ENCODE measurements around the gene USE1. TPM values are rescaled to one million over a fixed set of nuclear protein-coding genes. Genes with fewer than 3 reads are reported as not detected.

The USE1 gene
- total and polyA plus RNA-seq, 2 of the 4 experiments (the other 2 are of a cell fraction): 17.2 to 24.2 TPM

DNA sequence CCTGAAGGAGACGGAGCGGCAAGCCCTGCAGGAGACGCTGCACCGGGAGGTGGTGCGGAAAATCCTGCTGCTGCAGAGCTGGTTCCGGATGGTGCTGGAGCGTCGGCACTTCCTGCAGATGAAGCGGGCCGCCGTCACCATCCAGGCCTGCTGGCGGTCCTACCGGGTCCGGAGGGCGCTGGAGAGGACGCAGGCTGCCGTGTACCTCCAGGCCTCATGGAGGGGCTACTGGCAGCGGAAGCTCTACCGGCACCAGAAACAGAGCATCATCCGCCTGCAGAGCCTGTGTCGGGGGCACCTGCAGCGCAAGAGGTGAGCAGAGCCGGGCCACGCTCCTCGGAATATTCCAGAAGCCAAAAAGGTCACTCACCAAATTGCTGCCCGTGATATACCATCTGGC is 22.4 kb upstream of the USE1 start:
- Histone ChIP-seq H4K5ac (ENCODE audit: low read depth, low read length) (no peak overlapping the region), H2BK120ac (ENCODE audit: low read depth, low read length) (no peak overlapping the region), H3K4ac (ENCODE audit: low read depth, low read length) (no peak overlapping the region), H3K18ac (ENCODE audit: low read depth, low read length) (no peak overlapping the region), H2AK5ac (ENCODE audit: low read depth, low read length) (no peak overlapping the region), H2AFZ (replicated peaks; ENCODE audit: low read length, poor library complexity) (no peak overlapping the region), H3K27me3 (ENCODE audit: control insufficient read depth, insufficient read depth, low read length) (no peaks in the 10 kb centered on the region), H3K9ac (ENCODE audit: low read depth, low read length) (no peak overlapping the region), H2BK5ac (ENCODE audit: low read depth, low read length, poor library complexity, severe bottlenecking) (no peak overlapping the region), H4K91ac (ENCODE audit: insufficient read depth, low read depth, low read length) (no peak overlapping the region), H2AK9ac (replicated peaks; ENCODE audit: low read depth, low read length, poor library complexity) (no peak overlapping the region), H3K27ac (ENCODE audit: insufficient read depth, low read length) (no peak overlapping the region), H3K4me3 (ENCODE audit: insufficient read depth, low read depth, low read length) (no peak overlapping the region), H3K4me1 (ENCODE audit: control insufficient read depth, insufficient read depth, low read length) (no peaks in the 10 kb centered on the region), H3K4me2 (ENCODE audit: low read depth, low read length) (no peak overlapping the region), H3K9me3 (ENCODE audit: control insufficient read depth, insufficient read depth, low read length) (no peaks in the 10 kb centered on the region), H4K8ac (ENCODE audit: low read depth in 2 of 2, low read length in 2 of 2) (no peak overlapping the region), H3K79me1 (ENCODE audit: low read depth in 1 of 2, low read length in 2 of 2) (peaks cover 3 to 18% of the 10 kb centered on the region in 2 experiments; a peak in 3 of 4 replicates), H3K36me3 (ENCODE audit: control insufficient read depth, insufficient read depth, low read length) (peaks cover 75% of the 10 kb centered on the region), H3K23ac (ENCODE audit: low read depth, low read length) (no peak overlapping the region), H3K9me1 (ENCODE audit: insufficient read depth, low read length) (no peaks in the 10 kb centered on the region; the same call in 1 of the 2 replicates), H3K14ac (replicated peaks; ENCODE audit: low read depth, low read length) (no peak overlapping the region), H2BK15ac (ENCODE audit: low read depth, low read length) (no peak overlapping the region), H4K20me1 (ENCODE audit: insufficient read depth, low read length) (no peaks in the 10 kb centered on the region), H2BK20ac (ENCODE audit: low read depth, low read length) (no peak overlapping the region), H3K56ac (ENCODE audit: extremely low read depth, insufficient read depth, low read length) (no peak overlapping the region)
- in situ Hi-C loops (cut with MboI; ENCODE audit: low sequenced_read_pairs): no loop called here
- intact Hi-C loops (cut with micrococcal nuclease): no loop called here
- DNase-seq (no peak), ATAC-seq (ENCODE audit: low read depth) (no peak)
- no TSS peak for BruUV-seq (replicated peaks)
- WGBS, 2 experiments (ENCODE audit: extremely low coverage in 2 of 2, insufficient read length in 1 of 2): 99% methylated on average over 19 of the region's 26 CpGs; no CpG with 5 or more reads in 1 of the 2 experiments
- CTCF ChIA-PET: no interaction called here
- TF ChIP-seq NFE2L2 (IDR thresholded peaks at IDR 0.05; ENCODE audit: low read depth, low read length): no peak
- TF ChIP-seq BHLHE40 (IDR thresholded peaks at IDR 0.05; ENCODE audit: low read depth, low read length): no peak
- no peak for TF ChIP-seq POLR2A (IDR thresholded peaks at IDR 0.05; ENCODE audit: low read depth, low read length)
- TF ChIP-seq, protein P1, sequence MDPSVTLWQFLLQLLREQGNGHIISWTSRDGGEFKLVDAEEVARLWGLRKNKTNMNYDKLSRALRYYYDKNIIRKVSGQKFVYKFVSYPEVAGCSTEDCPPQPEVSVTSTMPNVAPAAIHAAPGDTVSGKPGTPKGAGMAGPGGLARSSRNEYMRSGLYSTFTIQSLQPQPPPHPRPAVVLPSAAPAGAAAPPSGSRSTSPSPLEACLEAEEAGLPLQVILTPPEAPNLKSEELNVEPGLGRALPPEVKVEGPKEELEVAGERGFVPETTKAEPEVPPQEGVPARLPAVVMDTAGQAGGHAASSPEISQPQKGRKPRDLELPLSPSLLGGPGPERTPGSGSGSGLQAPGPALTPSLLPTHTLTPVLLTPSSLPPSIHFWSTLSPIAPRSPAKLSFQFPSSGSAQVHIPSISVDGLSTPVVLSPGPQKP (IDR thresholded peaks at IDR 0.05; ENCODE audit: borderline replicate concordance, low read depth, low read length): no peak
- TF ChIP-seq, protein P2, sequence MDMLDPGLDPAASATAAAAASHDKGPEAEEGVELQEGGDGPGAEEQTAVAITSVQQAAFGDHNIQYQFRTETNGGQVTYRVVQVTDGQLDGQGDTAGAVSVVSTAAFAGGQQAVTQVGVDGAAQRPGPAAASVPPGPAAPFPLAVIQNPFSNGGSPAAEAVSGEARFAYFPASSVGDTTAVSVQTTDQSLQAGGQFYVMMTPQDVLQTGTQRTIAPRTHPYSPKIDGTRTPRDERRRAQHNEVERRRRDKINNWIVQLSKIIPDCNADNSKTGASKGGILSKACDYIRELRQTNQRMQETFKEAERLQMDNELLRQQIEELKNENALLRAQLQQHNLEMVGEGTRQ (IDR thresholded peaks at IDR 0.05; ENCODE audit: low read depth, low read length): no peak
- TF ChIP-seq RCOR1 (IDR thresholded peaks at IDR 0.05; ENCODE audit: insufficient replicate concordance, low read length): no peak
- TF ChIP-seq, protein P3, sequence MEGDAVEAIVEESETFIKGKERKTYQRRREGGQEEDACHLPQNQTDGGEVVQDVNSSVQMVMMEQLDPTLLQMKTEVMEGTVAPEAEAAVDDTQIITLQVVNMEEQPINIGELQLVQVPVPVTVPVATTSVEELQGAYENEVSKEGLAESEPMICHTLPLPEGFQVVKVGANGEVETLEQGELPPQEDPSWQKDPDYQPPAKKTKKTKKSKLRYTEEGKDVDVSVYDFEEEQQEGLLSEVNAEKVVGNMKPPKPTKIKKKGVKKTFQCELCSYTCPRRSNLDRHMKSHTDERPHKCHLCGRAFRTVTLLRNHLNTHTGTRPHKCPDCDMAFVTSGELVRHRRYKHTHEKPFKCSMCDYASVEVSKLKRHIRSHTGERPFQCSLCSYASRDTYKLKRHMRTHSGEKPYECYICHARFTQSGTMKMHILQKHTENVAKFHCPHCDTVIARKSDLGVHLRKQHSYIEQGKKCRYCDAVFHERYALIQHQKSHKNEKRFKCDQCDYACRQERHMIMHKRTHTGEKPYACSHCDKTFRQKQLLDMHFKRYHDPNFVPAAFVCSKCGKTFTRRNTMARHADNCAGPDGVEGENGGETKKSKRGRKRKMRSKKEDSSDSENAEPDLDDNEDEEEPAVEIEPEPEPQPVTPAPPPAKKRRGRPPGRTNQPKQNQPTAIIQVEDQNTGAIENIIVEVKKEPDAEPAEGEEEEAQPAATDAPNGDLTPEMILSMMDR (conservative IDR thresholded peaks at IDR 0.05; ENCODE audit: low read depth, low read length): no peak
- TF ChIP-seq RFX5 (IDR thresholded peaks at IDR 0.05; ENCODE audit: low read depth, low read length): no peak
- no peak for TF ChIP-seq CEBPB (IDR thresholded peaks at IDR 0.05; ENCODE audit: low read depth, low read length)
- no peak for TF ChIP-seq SMC3 (IDR thresholded peaks at IDR 0.05; ENCODE audit: low read depth, low read length)
- TF ChIP-seq MAZ (IDR thresholded peaks at IDR 0.05; ENCODE audit: borderline replicate concordance, low read depth, low read length): no peak
- TF ChIP-seq MAFK (IDR thresholded peaks at IDR 0.05; ENCODE audit: low read depth, low read length): no peak
- TF ChIP-seq MXI1 (IDR thresholded peaks at IDR 0.05; ENCODE audit: borderline replicate concordance, low read depth, low read length): no peak
- TF ChIP-seq FOS (IDR thresholded peaks at IDR 0.05; ENCODE audit: low read depth, low read length): no peak
- no peak for TF ChIP-seq RAD21 (IDR thresholded peaks at IDR 0.05; ENCODE audit: low read length)
- TF ChIP-seq CHD1 (IDR thresholded peaks at IDR 0.05; ENCODE audit: low read depth, low read length): no peak
- POLR2A ChIA-PET (ENCODE audit: unreplicated experiment): no interaction called here
- dilution Hi-C loops (cut with HindIII; ENCODE audit: low sequenced_read_pairs, unreplicated experiment): no loop called here

Data from IMR-90 (cell line).